Immature natural killer cell (primary cell): Measurements from ENCODE around the gene IL36B. TPM values are rescaled to one million over a fixed set of nuclear protein-coding genes. Genes with fewer than 3 reads are reported as not detected.

Experiments used
- DNase-seq, 3 donors: peaks; one replicate each; pipeline ENCODE4 v3.0.0; 2022; ENCODE audit warnings: mixed read lengths in 1 of 3
- H3K27ac Mint-ChIP-seq, 6 donors: one replicate each; pipeline ENCODE4 v1.8.0; 2020; ENCODE audit warnings: mixed read lengths in 6 of 6, mild to moderate bottlenecking in 5 of 6, inconsistent platforms in 4 of 6, moderate library complexity in 3 of 6
- H3K27me3 Mint-ChIP-seq, 3 donors: one replicate each; pipeline ENCODE4 v1.8.0; 2020 to 2021; ENCODE audit warnings: low read depth in 3 of 3, mild to moderate bottlenecking in 3 of 3, mixed read lengths in 3 of 3, moderate library complexity in 3 of 3, inconsistent platforms in 1 of 3
- H3K36me3 Mint-ChIP-seq, 3 donors: one replicate each; pipeline ENCODE4 v1.8.0; 2020; ENCODE audit warnings: mixed read lengths in 3 of 3, inconsistent platforms in 2 of 3, mild to moderate bottlenecking in 2 of 3
- H3K4me1 Mint-ChIP-seq, 2 donors: one replicate each; pipeline ENCODE4 v1.8.0; 2020; ENCODE audit warnings: inconsistent platforms in 2 of 2, mild to moderate bottlenecking in 2 of 2, mixed read lengths in 2 of 2, moderate library complexity in 1 of 2
- H3K4me3 Mint-ChIP-seq, 5 donors: one replicate each; pipeline ENCODE4 v1.8.0; 2020; ENCODE audit warnings: mild to moderate bottlenecking in 5 of 5, mixed read lengths in 5 of 5, inconsistent platforms in 3 of 5, moderate library complexity in 3 of 5
- H3K9me3 Mint-ChIP-seq, 6 donors: one replicate each; pipeline ENCODE4 v1.8.0; 2020; ENCODE audit warnings: mild to moderate bottlenecking in 6 of 6, mixed read lengths in 6 of 6, inconsistent platforms in 4 of 6, moderate library complexity in 3 of 6
- polyA plus RNA-seq, 3 donors: library from polyadenylated mRNA; unstranded; fragments of 300-500 nt; fragmentation: Illumina TruSeq; gene quantifications; one replicate each; pipeline ENCODE4 v1.2.3, GENCODE V29; 2021

IL36B gene
- polyA plus RNA-seq, 3 donors from 2014 or later = not detected

GRCh38 chr2:113057117-113057516 is 4.5 kb upstream of the IL36B start:
- Mint-ChIP-seq H3K27ac (no peak overlapping the region), H3K36me3 (no peaks in the 10 kb centered on the region), H3K4me3 (no peak overlapping the region), H3K27me3 (peaks cover 2 to 16% (median 6%) of the 10 kb centered on the region in 3 donors), H3K4me1 (peaks cover 0 to 10% of the 10 kb centered on the region in 2 donors), H3K9me3 (peaks cover 0 to 6% (median 0%) of the 10 kb centered on the region in 6 donors)
- no peak for DNase-seq

- Mint-ChIP-seq H3K9me3 (peaks cover 0 to 6% (median 0%) of the 10 kb centered on the region in 6 donors), H3K4me3 (no peak overlapping the region), H3K27me3 (peaks cover 2 to 14% (median 6%) of the 10 kb centered on the region in 3 donors), H3K36me3 (no peaks in the 10 kb centered on the region), H3K4me1 (peaks cover 0 to 10% of the 10 kb centered on the region in 2 donors), H3K27ac (no peak overlapping the region)
- no peak for DNase-seq
These were observed 3.9 kb upstream of the IL36B start for GRCh38 chr2:113056521-113056920.

GRCh38 chr2:113054066-113054465 is 1.4 kb upstream of the IL36B start:
- DNase-seq = no peak
- Mint-ChIP-seq H3K4me3 (no peak overlapping the region), H3K27me3 (peaks cover 2 to 14% (median 4%) of the 10 kb centered on the region in 3 donors), H3K36me3 (peaks cover 0 to 3% (median 0%) of the 10 kb centered on the region in 3 donors), H3K27ac (no peak overlapping the region), H3K9me3 (peaks cover 0 to 6% (median 0%) of the 10 kb centered on the region in 6 donors), H3K4me1 (peaks cover 0 to 10% of the 10 kb centered on the region in 2 donors)

- H3K4me1 Mint-ChIP-seq = peaks cover 0 to 10% of the 10 kb centered on the region in 2 donors
- H3K4me3 Mint-ChIP-seq = no peak overlapping the region
- peaks cover 2 to 17% (median 4%) of the 10 kb centered on the region in 3 donors for H3K27me3 Mint-ChIP-seq
- H3K9me3 Mint-ChIP-seq = peaks cover 0 to 6% (median 0%) of the 10 kb centered on the region in 6 donors
- DNase-seq = no peak
- peaks cover 0 to 3% (median 0%) of the 10 kb centered on the region in 3 donors for H3K36me3 Mint-ChIP-seq
- H3K27ac Mint-ChIP-seq = no peak overlapping the region
These were observed 999 bp upstream of the IL36B start for GRCh38 chr2:113053666-113054065.

- no peak overlapping the region for H3K27ac Mint-ChIP-seq
- H3K4me1 Mint-ChIP-seq = peaks cover 0 to 10% of the 10 kb centered on the region in 2 donors
- peaks cover 0 to 6% (median 0%) of the 10 kb centered on the region in 6 donors for H3K9me3 Mint-ChIP-seq
- no peak for DNase-seq
- H3K4me3 Mint-ChIP-seq = no peak overlapping the region
- peaks cover 4 to 19% (median 13%) of the 10 kb centered on the region in 3 donors for H3K27me3 Mint-ChIP-seq
- H3K36me3 Mint-ChIP-seq = peaks cover 0 to 3% (median 0%) of the 10 kb centered on the region in 3 donors
These were observed 1.5 kb downstream of the IL36B start for GRCh38 chr2:113050921-113051895.

- H3K36me3 Mint-ChIP-seq = peaks cover 0 to 3% (median 0%) of the 10 kb centered on the region in 3 donors
- no peak overlapping the region for H3K27ac Mint-ChIP-seq
- no peaks in the 10 kb centered on the region for H3K4me1 Mint-ChIP-seq
- no peak for DNase-seq
- no peak overlapping the region for H3K4me3 Mint-ChIP-seq
- H3K9me3 Mint-ChIP-seq = peaks cover 0 to 1% (median 0%) of the 10 kb centered on the region in 6 donors
- peaks cover 5 to 18% (median 8%) of the 10 kb centered on the region in 3 donors for H3K27me3 Mint-ChIP-seq
These were observed 6.2 kb downstream of the IL36B start for GRCh38 chr2:113046465-113046864.

GRCh38 chr2:113041871-113042270 is 10.8 kb downstream of the IL36B start:
- peaks cover 5 to 13% (median 7%) of the 10 kb centered on the region in 3 donors for H3K27me3 Mint-ChIP-seq
- peaks cover 0 to 1% (median 0%) of the 10 kb centered on the region in 6 donors for H3K9me3 Mint-ChIP-seq
- no peaks in the 10 kb centered on the region for H3K4me1 Mint-ChIP-seq
- H3K27ac Mint-ChIP-seq = no peak overlapping the region
- DNase-seq = no peak
- no peak overlapping the region for H3K4me3 Mint-ChIP-seq
- no peaks in the 10 kb centered on the region for H3K36me3 Mint-ChIP-seq

GRCh38 chr2:113039719-113040118 is 12.9 kb downstream of the IL36B start:
- peaks cover 3 to 16% (median 7%) of the 10 kb centered on the region in 3 donors for H3K27me3 Mint-ChIP-seq
- no peak overlapping the region for H3K4me3 Mint-ChIP-seq
- no peak overlapping the region for H3K27ac Mint-ChIP-seq
- H3K9me3 Mint-ChIP-seq = no peaks in the 10 kb centered on the region
- no peak for DNase-seq
- H3K36me3 Mint-ChIP-seq = no peaks in the 10 kb centered on the region
- no peaks in the 10 kb centered on the region for H3K4me1 Mint-ChIP-seq

- H3K36me3 Mint-ChIP-seq = no peaks in the 10 kb centered on the region
- no peak overlapping the region for H3K4me3 Mint-ChIP-seq
- no peak for DNase-seq
- H3K9me3 Mint-ChIP-seq = no peaks in the 10 kb centered on the region
- no peaks in the 10 kb centered on the region for H3K4me1 Mint-ChIP-seq
- H3K27ac Mint-ChIP-seq = no peak overlapping the region
- peaks cover 3 to 16% (median 7%) of the 10 kb centered on the region in 3 donors for H3K27me3 Mint-ChIP-seq
These were observed 13.5 kb downstream of the IL36B start for GRCh38 chr2:113039158-113039557.

GRCh38 chr2:113038291-113038690 is 14.4 kb downstream of the IL36B start:
- peaks cover 3 to 16% (median 7%) of the 10 kb centered on the region in 3 donors for H3K27me3 Mint-ChIP-seq
- no peak overlapping the region for H3K4me3 Mint-ChIP-seq
- H3K27ac Mint-ChIP-seq = no peak overlapping the region
- no peaks in the 10 kb centered on the region for H3K9me3 Mint-ChIP-seq
- no peak for DNase-seq
- no peaks in the 10 kb centered on the region for H3K36me3 Mint-ChIP-seq
- H3K4me1 Mint-ChIP-seq = no peaks in the 10 kb centered on the region

GRCh38 chr2:113036763-113037162 is 15.9 kb downstream of the IL36B start:
- no peak for DNase-seq
- Mint-ChIP-seq H3K4me1 (no peaks in the 10 kb centered on the region), H3K27ac (no peak overlapping the region), H3K36me3 (no peaks in the 10 kb centered on the region), H3K4me3 (no peak overlapping the region), H3K27me3 (peaks cover 3 to 15% (median 7%) of the 10 kb centered on the region in 3 donors), H3K9me3 (no peaks in the 10 kb centered on the region)

GRCh38 chr2:113034016-113034415 is 18.7 kb downstream of the IL36B start:
- Mint-ChIP-seq H3K4me3 (no peak overlapping the region), H3K27ac (peak overlapping the region in 1 of 6 donors; percentile 14), H3K9me3 (no peaks in the 10 kb centered on the region), H3K4me1 (no peaks in the 10 kb centered on the region), H3K27me3 (peaks cover 2 to 20% (median 6%) of the 10 kb centered on the region in 3 donors), H3K36me3 (no peaks in the 10 kb centered on the region)
- DNase-seq = no peak

GRCh38 chr2:113032737-113033136 is 19.9 kb downstream of the IL36B start:
- Mint-ChIP-seq H3K4me1 (no peaks in the 10 kb centered on the region), H3K9me3 (no peaks in the 10 kb centered on the region), H3K4me3 (no peak overlapping the region), H3K27me3 (peaks cover 2 to 20% (median 6%) of the 10 kb centered on the region in 3 donors), H3K27ac (no peak overlapping the region), H3K36me3 (no peaks in the 10 kb centered on the region)
- no peak for DNase-seq

- DNase-seq = no peak
- Mint-ChIP-seq H3K27ac (no peak overlapping the region), H3K4me3 (no peak overlapping the region), H3K36me3 (no peaks in the 10 kb centered on the region), H3K27me3 (peaks cover under 1 to 19% (median 9%) of the 10 kb centered on the region in 3 donors), H3K4me1 (no peaks in the 10 kb centered on the region), H3K9me3 (no peaks in the 10 kb centered on the region)
These were observed 24.6 kb downstream of the IL36B start for GRCh38 chr2:113028112-113028511.
